ENCODE data around the gene BRD7. TPM values are rescaled to one million over a fixed set of nuclear protein-coding genes. Genes with fewer than 3 reads are reported as not detected.

The BRD7 gene
- total RNA-seq, 4 donors from 2014 or later: 33.0 to 49.9 (median 40.5) TPM

DNA sequence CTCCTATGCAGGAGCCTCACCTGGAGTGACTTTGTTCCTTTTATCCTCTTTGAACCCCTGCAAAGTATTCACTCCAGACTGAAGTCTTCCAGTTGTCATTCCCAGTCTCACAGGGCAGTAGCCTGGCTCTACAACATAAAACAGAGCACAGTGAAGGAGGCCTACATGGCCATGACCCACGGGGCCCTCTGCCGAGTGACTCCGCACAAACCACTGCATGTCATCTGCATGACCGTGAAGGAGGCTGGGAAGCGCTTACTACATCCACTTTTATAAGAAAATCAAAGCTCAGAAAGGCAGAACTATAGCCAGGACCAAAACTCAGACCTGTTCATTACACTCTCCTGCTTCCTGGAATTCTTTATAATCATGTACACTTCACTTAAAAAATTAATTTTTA is 42.5 kb downstream of the BRD7 start:
- TF ChIP-seq, protein P1, sequence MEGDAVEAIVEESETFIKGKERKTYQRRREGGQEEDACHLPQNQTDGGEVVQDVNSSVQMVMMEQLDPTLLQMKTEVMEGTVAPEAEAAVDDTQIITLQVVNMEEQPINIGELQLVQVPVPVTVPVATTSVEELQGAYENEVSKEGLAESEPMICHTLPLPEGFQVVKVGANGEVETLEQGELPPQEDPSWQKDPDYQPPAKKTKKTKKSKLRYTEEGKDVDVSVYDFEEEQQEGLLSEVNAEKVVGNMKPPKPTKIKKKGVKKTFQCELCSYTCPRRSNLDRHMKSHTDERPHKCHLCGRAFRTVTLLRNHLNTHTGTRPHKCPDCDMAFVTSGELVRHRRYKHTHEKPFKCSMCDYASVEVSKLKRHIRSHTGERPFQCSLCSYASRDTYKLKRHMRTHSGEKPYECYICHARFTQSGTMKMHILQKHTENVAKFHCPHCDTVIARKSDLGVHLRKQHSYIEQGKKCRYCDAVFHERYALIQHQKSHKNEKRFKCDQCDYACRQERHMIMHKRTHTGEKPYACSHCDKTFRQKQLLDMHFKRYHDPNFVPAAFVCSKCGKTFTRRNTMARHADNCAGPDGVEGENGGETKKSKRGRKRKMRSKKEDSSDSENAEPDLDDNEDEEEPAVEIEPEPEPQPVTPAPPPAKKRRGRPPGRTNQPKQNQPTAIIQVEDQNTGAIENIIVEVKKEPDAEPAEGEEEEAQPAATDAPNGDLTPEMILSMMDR (IDR thresholded peaks at IDR 0.05; ENCODE audit: low read depth): no peak

DNA sequence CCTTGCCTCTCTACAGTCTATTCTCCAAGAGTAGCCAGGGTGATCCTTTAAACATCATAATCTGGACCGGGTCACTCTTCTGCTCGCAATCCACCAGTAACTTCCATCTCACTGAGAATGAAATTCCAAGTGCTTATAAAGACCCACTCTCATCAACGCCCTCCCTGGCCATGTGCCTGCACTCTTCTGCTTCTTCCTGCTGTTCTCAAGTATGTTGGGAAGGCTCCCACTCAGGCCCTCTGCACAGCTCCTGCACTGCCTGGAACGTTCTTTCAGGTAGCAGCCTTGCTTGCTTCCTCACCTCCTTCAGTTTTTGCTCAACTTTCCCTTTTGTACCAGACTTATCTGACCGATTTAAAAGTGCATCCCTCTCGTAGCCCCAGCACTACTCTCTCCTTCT is 44.4 kb downstream of the BRD7 start:
- TF ChIP-seq, protein P1 (IDR thresholded peaks at IDR 0.05; ENCODE audit: low read depth): no peak

DNA sequence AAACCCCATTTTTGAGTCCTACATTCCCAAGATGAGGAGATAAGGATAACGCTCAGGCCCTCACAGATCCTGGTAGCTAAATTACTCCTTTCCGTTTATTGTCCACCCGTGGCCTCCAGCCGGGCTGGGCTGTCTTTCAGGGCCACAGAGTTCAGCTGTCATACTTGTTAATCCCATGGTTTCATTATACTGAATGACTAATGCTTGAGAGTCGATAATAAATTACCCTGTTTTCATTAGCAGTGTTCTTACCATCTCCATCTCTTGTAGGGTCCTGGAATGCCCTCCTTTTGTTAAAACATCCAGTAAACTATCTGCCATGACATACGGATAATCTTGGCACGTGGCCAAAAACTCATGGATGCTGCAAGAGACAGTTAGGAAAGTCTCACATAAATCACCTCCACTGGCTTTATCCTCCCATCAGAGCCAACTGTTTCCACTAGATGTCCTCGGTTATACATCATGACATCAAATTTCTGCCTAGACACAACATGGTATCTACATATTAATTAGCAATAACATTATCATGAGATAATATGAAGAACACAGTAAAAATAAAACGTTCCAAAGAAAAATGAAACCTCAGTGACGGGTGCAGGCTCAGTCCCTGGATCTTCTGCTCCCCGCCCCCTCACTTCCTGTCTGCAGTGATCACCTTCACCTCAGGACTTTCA is 45.3 kb downstream of the BRD7 start:
- TF ChIP-seq, protein P1 (IDR thresholded peaks at IDR 0.05; ENCODE audit: low read depth): no peak

DNA sequence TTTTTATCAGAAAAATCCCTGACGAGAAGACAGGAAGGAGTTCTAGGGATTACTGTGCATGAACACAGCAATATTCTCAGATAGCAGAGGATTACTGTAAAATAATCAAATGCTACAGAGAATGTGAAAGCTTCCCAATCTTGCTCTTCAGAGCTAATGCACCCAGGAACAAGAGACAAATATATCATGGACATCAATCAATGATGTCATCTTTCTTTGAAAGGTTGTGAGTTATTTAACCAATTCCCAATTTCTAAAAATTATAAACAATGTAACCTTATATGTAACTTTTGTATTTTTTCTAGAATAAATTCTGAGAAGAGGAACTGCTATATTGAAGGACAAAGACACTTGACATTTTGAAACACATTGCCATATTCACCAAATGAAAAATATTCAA is 46.5 kb downstream of the BRD7 start:
- TF ChIP-seq, protein P1 (IDR thresholded peaks at IDR 0.05; ENCODE audit: low read depth): no peak

DNA sequence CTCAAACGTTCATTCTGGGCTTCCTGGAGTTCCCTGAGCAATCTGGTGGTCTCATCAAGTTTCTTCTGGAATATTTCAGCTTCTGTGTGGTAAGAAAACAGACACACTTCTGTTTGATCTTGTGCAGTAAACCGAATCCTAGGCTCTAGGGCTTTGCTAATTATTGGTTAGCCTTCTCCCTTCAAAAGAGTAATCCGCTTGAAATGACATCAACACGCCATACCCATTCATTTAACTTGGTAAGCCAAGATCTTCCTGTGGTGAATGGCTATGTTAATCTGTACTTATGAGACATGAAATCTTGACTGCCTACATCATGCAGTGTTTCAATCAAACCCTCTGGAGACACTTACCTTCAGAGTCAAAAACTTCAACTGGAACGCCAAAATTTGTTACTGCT is 48.5 kb downstream of the BRD7 start:
- TF ChIP-seq, protein P1 (IDR thresholded peaks at IDR 0.05; ENCODE audit: low read depth): no peak

DNA sequence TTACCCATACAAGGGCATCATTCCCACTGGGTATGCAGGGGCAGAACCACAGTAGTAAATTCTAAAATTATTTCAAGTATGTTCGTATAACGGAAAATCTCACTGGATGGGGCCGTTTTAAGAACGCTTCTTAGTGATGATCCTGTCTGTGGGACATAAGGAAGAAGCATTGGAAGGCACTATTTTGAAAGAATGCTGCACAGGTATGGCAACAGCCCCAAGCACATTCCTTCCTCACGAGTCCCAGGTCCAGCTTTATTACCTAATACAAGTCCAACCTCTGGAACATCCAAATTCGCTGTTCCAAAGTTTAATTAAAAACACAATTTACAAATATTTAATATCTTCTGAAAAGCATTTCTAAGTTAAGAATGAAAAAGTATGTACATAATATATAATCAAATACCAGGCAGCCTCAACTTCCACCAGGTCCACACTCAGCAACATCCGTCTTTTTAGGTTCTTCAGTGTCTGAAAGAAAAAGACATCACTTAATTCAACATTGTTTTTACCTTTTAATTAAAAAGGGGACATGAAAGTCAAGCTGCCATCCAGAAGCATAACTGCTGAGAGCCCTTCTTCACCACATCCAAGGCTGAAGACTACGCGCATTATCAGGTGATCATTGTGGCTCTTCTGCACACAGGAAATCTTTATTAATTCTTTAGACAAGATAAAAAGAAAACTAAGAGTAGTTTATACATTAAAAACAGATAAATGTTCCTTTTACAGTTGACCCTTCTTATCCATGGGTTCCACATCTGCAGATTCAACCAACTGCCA is 49.8 kb downstream of the BRD7 start:
- TF ChIP-seq, protein P1 (IDR thresholded peaks at IDR 0.05; ENCODE audit: low read depth): no peak

DNA sequence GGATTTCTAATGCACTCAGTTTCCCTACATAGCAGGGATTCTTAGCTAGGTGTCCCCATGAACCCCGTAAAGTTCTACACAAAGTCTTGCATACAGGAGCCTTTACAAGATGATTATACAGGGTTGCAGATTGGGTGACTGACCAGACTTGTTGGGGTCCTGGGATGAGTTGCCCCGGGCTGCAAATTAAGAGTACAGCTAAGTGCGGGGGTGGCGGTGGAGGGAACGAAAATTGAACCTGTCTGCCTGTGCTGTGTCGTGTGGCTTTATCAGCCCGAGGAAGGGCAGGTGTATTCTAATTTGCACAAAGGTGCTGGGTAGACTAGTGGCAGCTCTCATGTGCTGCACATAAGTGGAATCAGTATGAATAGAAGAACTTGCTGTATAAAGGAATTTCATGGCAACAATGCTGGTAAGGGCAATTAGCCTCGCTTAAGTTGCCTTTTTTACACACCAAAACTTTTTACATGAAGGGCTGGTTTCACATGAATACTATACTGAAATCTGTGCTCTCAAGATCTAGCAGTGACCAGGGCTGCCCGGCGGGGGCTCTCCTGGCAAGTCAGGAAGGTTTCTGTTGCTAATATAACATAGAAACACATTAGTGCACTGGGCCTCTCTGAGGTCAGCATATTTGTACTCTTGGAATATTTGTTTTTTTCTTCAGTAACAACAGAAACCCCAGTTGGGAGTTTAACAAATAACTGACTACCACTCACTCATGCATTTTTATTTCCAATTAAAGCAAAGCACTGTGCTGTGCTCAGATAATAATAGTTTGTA is 51.7 kb downstream of the BRD7 start:
- TF ChIP-seq, protein P1 (IDR thresholded peaks at IDR 0.05; ENCODE audit: low read depth): no peak
